H1 (cell line): ENCODE data around the gene LY6G6F.

Experiments
- CBX8 ChIP-seq: fragments of 300-800, 300-1000 bp; sonication (generic); IDR thresholded peaks from 2 replicates; pipeline ENCODE4 v1.7.1; 2016; ENCODE audit warnings: low read depth, low read length, borderline replicate concordance
- CEBPB ChIP-seq: IDR thresholded peaks from 2 replicates; pipeline ENCODE4 v1.6.1; 2012; ENCODE audit warnings: low read depth, low read length
- EP300 ChIP-seq, 2 experiments: IDR thresholded peaks; 1 replicate in 1 of 2; 2 replicates in 1 of 2; pipeline ENCODE4 v1.6.1; 2011 to 2012; ENCODE audit warnings: low read depth in 2 of 2, low read length in 2 of 2, mild to moderate bottlenecking in 2 of 2, borderline replicate concordance in 1 of 2, inconsistent platforms in 1 of 2, moderate library complexity in 1 of 2
- EZH2 ChIP-seq: fragments of 200-600 bp; sonication (generic); IDR thresholded peaks from 2 replicates; pipeline ENCODE4 v1.7.1; 2012; ENCODE audit warnings: low read depth, mild to moderate bottlenecking, moderate library complexity, low read length, inconsistent platforms; ENCODE audit not compliant: severe bottlenecking
- SAP30 ChIP-seq: fragments of 300-600 bp; sonication (generic); IDR thresholded peaks from 2 replicates; pipeline ENCODE4 v1.7.1; 2012; ENCODE audit warnings: low read length, moderate library complexity, mild to moderate bottlenecking, inconsistent platforms; ENCODE audit not compliant: insufficient read depth, insufficient replicate concordance
- SP1 ChIP-seq: IDR thresholded peaks from 2 replicates; pipeline ENCODE4 v1.6.1; 2011; ENCODE audit warnings: low read depth, low read length
- SP2 ChIP-seq: IDR thresholded peaks from 2 replicates; pipeline ENCODE4 v1.6.1; 2012; ENCODE audit warnings: mild to moderate bottlenecking, low read length, inconsistent platforms
- TF ChIP-seq, protein P1 (sequence below): IDR thresholded peaks from 2 replicates; pipeline ENCODE4 v1.6.1; 2012; ENCODE audit warnings: inconsistent platforms

DNA sequence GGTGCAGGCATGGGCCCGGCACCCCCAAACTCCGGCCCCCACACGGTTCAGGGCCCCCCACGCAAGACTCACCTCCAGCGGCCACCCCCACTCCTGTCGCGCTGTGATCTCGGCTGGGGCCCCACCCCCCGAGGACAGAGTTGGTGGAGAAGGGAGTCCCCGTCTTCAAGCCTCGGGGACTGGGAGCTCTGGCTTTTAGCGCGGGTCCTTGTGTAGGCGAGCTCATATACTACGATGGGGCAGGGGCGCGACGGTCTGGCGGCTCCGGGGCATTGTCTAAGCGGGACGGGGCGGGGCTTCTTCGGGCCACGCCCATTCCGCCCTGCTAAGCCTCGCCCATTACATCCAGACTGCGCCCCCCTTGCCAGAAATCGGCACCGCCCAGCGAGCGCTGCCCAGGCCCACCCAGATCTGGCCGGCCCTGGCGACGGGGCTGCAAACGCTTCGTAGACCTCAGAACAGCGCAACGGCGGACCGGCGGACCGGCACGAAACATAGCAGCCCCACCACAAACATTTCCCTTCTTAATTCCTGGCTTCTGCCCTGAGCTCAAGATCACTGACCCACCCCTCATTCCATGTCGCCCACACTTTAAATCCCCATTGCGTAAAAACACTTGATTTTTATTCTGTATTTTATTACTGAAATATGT lies 23.4 kb downstream of the LY6G6F start:
- TF ChIP-seq EZH2 (no peak), CEBPB (no peak), SAP30 (no peak), EP300 (IDR thresholded peaks at IDR 0.05; ENCODE audit: borderline replicate concordance in 1 of 2, low read depth in 2 of 2, low read length in 2 of 2) (0 out of 3 replicates have a peak, but pooled peaks of 1 of the 2 experiments have one; percentile 19), SP2 (no peak), SP1 (peak; percentile 53), CBX8 (no peak)
- TF ChIP-seq, protein P1, sequence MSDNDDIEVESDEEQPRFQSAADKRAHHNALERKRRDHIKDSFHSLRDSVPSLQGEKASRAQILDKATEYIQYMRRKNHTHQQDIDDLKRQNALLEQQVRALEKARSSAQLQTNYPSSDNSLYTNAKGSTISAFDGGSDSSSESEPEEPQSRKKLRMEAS, result peak; percentile 28; the same call in 1 of the 2 replicates
